ENCODE measurements around the gene CAMK1. TPM values are rescaled to one million over a fixed set of nuclear protein-coding genes. Genes with fewer than 3 reads are reported as not detected.

CAMK1 gene
- total RNA-seq, 1 experiment from 2014 or later = 11.8 TPM

GRCh38 chr3:9731206-9732079, 38.3 kb downstream of the CAMK1 start, which contains the start of gene BRPF1:
Gene BRPF1, plus strand, starts transcription at chr3:9731735. Its CDS starts 2,406 bp downstream, at chr3:9734141.
- Histone ChIP-seq H3K27me3 (replicated peaks) (no peaks in the 10 kb centered on the region), H3K4me1 (replicated peaks) (peaks cover 14% of the 10 kb centered on the region), H3K36me3 (peaks cover 45% of the 10 kb centered on the region), H3K9me3 (replicated peaks) (0 out of 2 replicates have a peak, but pooled peaks cover 3% of the 10 kb centered on the region), H3K27ac (peak within 1 kb of the TSS; percentile 100), H3K4me3 (peak within 1 kb of the TSS; percentile 95)
- DNase-seq (ENCODE audit: low read depth in 1 of 2, low spot score in 2 of 2) = peak; percentile 95 to 99

- Histone ChIP-seq H3K4me1 (replicated peaks) (peaks cover 14% of the 10 kb centered on the region), H3K36me3 (peaks cover 37% of the 10 kb centered on the region), H3K4me3 (peak overlapping the region; percentile 95), H3K27ac (no peak overlapping the region), H3K27me3 (replicated peaks) (no peaks in the 10 kb centered on the region), H3K9me3 (replicated peaks) (0 out of 2 replicates have a peak, but pooled peaks cover 3% of the 10 kb centered on the region)
- DNase-seq (ENCODE audit: low read depth in 1 of 2, low spot score in 2 of 2) = peak in 1 of 2 experiments; percentile 79
Observed at GRCh38 chr3:9730657-9731205, 39.0 kb downstream of the CAMK1 start.

- H3K9me3 ChIP-seq (replicated peaks) = 0 out of 2 replicates have a peak, but pooled peaks cover 3% of the 10 kb centered on the region
- peaks cover 14% of the 10 kb centered on the region for H3K4me1 ChIP-seq (replicated peaks)
- H3K4me3 ChIP-seq = no peak overlapping the region
- no peak for DNase-seq (ENCODE audit: low read depth in 1 of 2, low spot score in 2 of 2)
- peaks cover 26% of the 10 kb centered on the region for H3K36me3 ChIP-seq
- H3K27ac ChIP-seq = no peak overlapping the region
- no peaks in the 10 kb centered on the region for H3K27me3 ChIP-seq (replicated peaks)
Observed at GRCh38 chr3:9729419-9729818, 40.3 kb downstream of the CAMK1 start.

- no peak for DNase-seq (ENCODE audit: low read depth in 1 of 2, low spot score in 2 of 2)
- H3K36me3 ChIP-seq = peaks cover 12% of the 10 kb centered on the region
- H3K27me3 ChIP-seq (replicated peaks) = no peaks in the 10 kb centered on the region
- peaks cover 9% of the 10 kb centered on the region for H3K4me1 ChIP-seq (replicated peaks)
- H3K27ac ChIP-seq = no peak overlapping the region
- no peak overlapping the region for H3K4me3 ChIP-seq
- H3K9me3 ChIP-seq (replicated peaks) = 0 out of 2 replicates have a peak, but pooled peaks cover 3% of the 10 kb centered on the region
Observed at GRCh38 chr3:9727743-9728142, 42.0 kb downstream of the CAMK1 start.

GRCh38 chr3:9727041-9727595, 42.6 kb downstream of the CAMK1 start:
- H3K4me1 ChIP-seq (replicated peaks) = peaks cover 7% of the 10 kb centered on the region; the same call in 1 of the 2 replicates
- H3K27me3 ChIP-seq (replicated peaks) = no peaks in the 10 kb centered on the region
- H3K9me3 ChIP-seq (replicated peaks) = 0 out of 2 replicates have a peak, but pooled peaks cover 3% of the 10 kb centered on the region
- peaks cover 7% of the 10 kb centered on the region for H3K36me3 ChIP-seq
- no peak overlapping the region for H3K4me3 ChIP-seq
- no peak overlapping the region for H3K27ac ChIP-seq
- peak in 1 of 2 experiments; percentile 20 for DNase-seq (ENCODE audit: low read depth in 1 of 2, low spot score in 2 of 2)

- DNase-seq (ENCODE audit: low read depth in 1 of 2, low spot score in 2 of 2) = no peak
- peaks cover 7% of the 10 kb centered on the region; the same call in 1 of the 2 replicates for H3K4me1 ChIP-seq (replicated peaks)
- no peaks in the 10 kb centered on the region for H3K27me3 ChIP-seq (replicated peaks)
- no peak overlapping the region for H3K4me3 ChIP-seq
- H3K36me3 ChIP-seq = no peaks in the 10 kb centered on the region
- no peaks in the 10 kb centered on the region for H3K9me3 ChIP-seq (replicated peaks)
- H3K27ac ChIP-seq = no peak overlapping the region
Observed at GRCh38 chr3:9725775-9726515, 43.8 kb downstream of the CAMK1 start.

- no peak for DNase-seq (ENCODE audit: low read depth in 1 of 2, low spot score in 2 of 2)
- Histone ChIP-seq H3K4me1 (replicated peaks) (no peaks in the 10 kb centered on the region), H3K36me3 (no peaks in the 10 kb centered on the region), H3K9me3 (replicated peaks) (no peaks in the 10 kb centered on the region), H3K4me3 (no peak overlapping the region), H3K27me3 (replicated peaks) (peaks cover 4% of the 10 kb centered on the region), H3K27ac (no peak overlapping the region)
Observed at GRCh38 chr3:9721700-9722060, 48.1 kb downstream of the CAMK1 start.

- H3K27ac ChIP-seq = no peak overlapping the region
- no peak for DNase-seq (ENCODE audit: low read depth in 1 of 2, low spot score in 2 of 2)
- H3K4me1 ChIP-seq (replicated peaks) = 0 out of 2 replicates have a peak, but pooled peaks cover under 1% of the 10 kb centered on the region
- H3K36me3 ChIP-seq = no peaks in the 10 kb centered on the region
- no peak overlapping the region for H3K4me3 ChIP-seq
- H3K27me3 ChIP-seq (replicated peaks) = peaks cover 4% of the 10 kb centered on the region
- no peaks in the 10 kb centered on the region for H3K9me3 ChIP-seq (replicated peaks)
Observed at GRCh38 chr3:9721015-9721699, 48.6 kb downstream of the CAMK1 start.

GRCh38 chr3:9718118-9718517, 51.6 kb downstream of the CAMK1 start:
- Histone ChIP-seq H3K9me3 (replicated peaks) (no peaks in the 10 kb centered on the region), H3K4me1 (replicated peaks) (0 out of 2 replicates have a peak, but pooled peaks cover 2% of the 10 kb centered on the region), H3K4me3 (no peak overlapping the region), H3K27ac (no peak overlapping the region), H3K27me3 (replicated peaks) (peaks cover 8% of the 10 kb centered on the region), H3K36me3 (no peaks in the 10 kb centered on the region)
- DNase-seq (ENCODE audit: low read depth in 1 of 2, low spot score in 2 of 2) = no peak

- no peak overlapping the region for H3K27ac ChIP-seq
- H3K36me3 ChIP-seq = no peaks in the 10 kb centered on the region
- peaks cover 10% of the 10 kb centered on the region for H3K27me3 ChIP-seq (replicated peaks)
- no peak for DNase-seq (ENCODE audit: low read depth in 1 of 2, low spot score in 2 of 2)
- 0 out of 2 replicates have a peak, but pooled peaks cover 2% of the 10 kb centered on the region for H3K4me1 ChIP-seq (replicated peaks)
- no peaks in the 10 kb centered on the region for H3K9me3 ChIP-seq (replicated peaks)
- no peak overlapping the region for H3K4me3 ChIP-seq
Observed at GRCh38 chr3:9717563-9717962, 52.2 kb downstream of the CAMK1 start.

- H3K9me3 ChIP-seq (replicated peaks) = no peaks in the 10 kb centered on the region
- peaks cover 10% of the 10 kb centered on the region for H3K27me3 ChIP-seq (replicated peaks)
- no peaks in the 10 kb centered on the region for H3K36me3 ChIP-seq
- no peak for DNase-seq (ENCODE audit: low read depth in 1 of 2, low spot score in 2 of 2)
- H3K27ac ChIP-seq = no peak overlapping the region
- no peak overlapping the region for H3K4me3 ChIP-seq
- 0 out of 2 replicates have a peak, but pooled peaks cover 2% of the 10 kb centered on the region for H3K4me1 ChIP-seq (replicated peaks)
Observed at GRCh38 chr3:9716801-9717555, 52.8 kb downstream of the CAMK1 start.

- H3K27me3 ChIP-seq (replicated peaks) = peaks cover 10% of the 10 kb centered on the region
- no peaks in the 10 kb centered on the region for H3K9me3 ChIP-seq (replicated peaks)
- 0 out of 2 replicates have a peak, but pooled peaks cover 2% of the 10 kb centered on the region for H3K4me1 ChIP-seq (replicated peaks)
- peak; percentile 48 to 64 for DNase-seq (ENCODE audit: low read depth in 1 of 2, low spot score in 2 of 2)
- H3K4me3 ChIP-seq = no peak overlapping the region
- no peak overlapping the region for H3K27ac ChIP-seq
- no peaks in the 10 kb centered on the region for H3K36me3 ChIP-seq
Observed at GRCh38 chr3:9715764-9716437, 53.8 kb downstream of the CAMK1 start.
